K562 (cell line): Measurements from ENCODE around the gene RBM20. TPM values are rescaled to one million over a fixed set of nuclear protein-coding genes. Genes with fewer than 3 reads are reported as not detected.

Experiments used
- ATAC-seq: fragments of 200-7000 bp; cut with Tn5 transposase; 3 replicates; pipeline ENCODE4 v1.9.1; 2020; ENCODE audit warnings: moderate library complexity
- BruUV-seq: library from RNA; stranded (reverse); fragments of 400-500 nt; replicated peaks from 2 replicates; lab custom pipeline; 2021; lab: Mats Ljungman, UMichigan
- CTCF ChIA-PET: fragments of 300-600 bp; formaldehyde crosslinking; extraction: SDS; loops from one replicate; lab custom pipeline; 2021; ENCODE audit warnings: low intra/inter-chr PET ratio; lab: Yijun Ruan, JAX
- POLR2A ChIA-PET: fragments of 300-600, 350-650 bp; sonication (Branson Sonifier 250); formaldehyde crosslinking; extraction: SDS; loops from one replicate; lab custom pipeline; 2021; ENCODE audit warnings: antibody characterized with exemption, inconsistent platforms; lab: Yijun Ruan, JAX
- DNase-seq, 4 experiments: peaks; one replicate each; pipeline versions ENCODE4 v3.0.0 to v3.0.0-alpha.2; 2011 to 2018; ENCODE audit warnings: low spot score in 3 of 4, mixed read lengths in 3 of 4; ENCODE audit errors: extremely low read depth in 1 of 4
- FAIRE-seq: peaks from 2 replicates; lab custom pipeline; 2011; peaks lifted over from hg19 to GRCh38; lab: Jason Lieb, UNC
- H2AFZ ChIP-seq: 2 replicates; pipeline ENCODE4 v1.6.0; 2011; ENCODE audit warnings: low read depth, low read length, control low read depth, inconsistent platforms
- H3K27ac ChIP-seq: fragments of 200-600 bp; 3 replicates; pipeline ENCODE4 v1.8.0; 2011; ENCODE audit warnings: low read depth, mild to moderate bottlenecking, control low read depth, inconsistent platforms, low read length, moderate library complexity, mixed read lengths; ENCODE audit errors: extremely low read depth
- H3K27me3 ChIP-seq, 2 experiments: fragments of 300-600 bp in 1 of 2; 2 replicates in 1 of 2; 3 replicates in 1 of 2; pipeline versions ENCODE4 v1.6.0 to v1.8.0; 2011; ENCODE audit warnings: inconsistent platforms in 2 of 2, low read length in 2 of 2, mild to moderate bottlenecking in 1 of 2, mixed read lengths in 1 of 2, moderate library complexity in 1 of 2; ENCODE audit not compliant: control insufficient read depth in 2 of 2, insufficient read depth in 2 of 2
- H3K36me3 ChIP-seq: fragments of 300-600 bp; 3 replicates; pipeline ENCODE4 v1.8.0; 2011; ENCODE audit warnings: mild to moderate bottlenecking, low read length, inconsistent platforms; ENCODE audit not compliant: control insufficient read depth, insufficient read depth
- H3K4me1 ChIP-seq, 2 experiments: fragments of 200-600 bp in 1 of 2; replicated peaks in 1 of 2; 2 replicates in 1 of 2; 3 replicates in 1 of 2; pipeline versions ENCODE4 v1.5.1 to v1.8.0; 2011; ENCODE audit warnings: inconsistent platforms in 2 of 2, low read length in 2 of 2, mild to moderate bottlenecking in 1 of 2, mixed read lengths in 1 of 2, moderate library complexity in 1 of 2; ENCODE audit not compliant: control insufficient read depth in 2 of 2, insufficient read depth in 2 of 2
- H3K4me2 ChIP-seq: 2 replicates; pipeline ENCODE4 v1.6.1; 2011; ENCODE audit warnings: low read length, control low read depth, inconsistent platforms, mixed read lengths; ENCODE audit not compliant: insufficient read depth
- H3K4me3 ChIP-seq: fragments of 200-600 bp; sonication (generic), shearing (Covaris generic); 2 replicates; pipeline ENCODE4 v1.5.1; 2016; ENCODE audit warnings: control low read depth, inconsistent platforms
- H3K79me2 ChIP-seq: fragments of 200-600 bp; 3 replicates; pipeline ENCODE4 v1.8.0; 2011; ENCODE audit warnings: low read length, inconsistent platforms; ENCODE audit not compliant: control insufficient read depth, insufficient read depth
- H3K9ac ChIP-seq, 2 experiments: 2 replicates each; pipeline versions ENCODE4 v1.6.0 to v1.6.1; 2011; ENCODE audit warnings: low read depth in 2 of 2, low read length in 2 of 2, control low read depth in 1 of 2, inconsistent platforms in 1 of 2, mild to moderate bottlenecking in 1 of 2, mixed read lengths in 1 of 2; ENCODE audit not compliant: insufficient read depth in 1 of 2
- H3K9me1 ChIP-seq: one replicate; pipeline ENCODE4 v1.6.0; 2011; ENCODE audit warnings: inconsistent platforms, mild to moderate bottlenecking, low read length, moderate library complexity; ENCODE audit not compliant: control insufficient read depth, insufficient read depth
- H3K9me3 ChIP-seq: replicated peaks from 2 replicates; pipeline ENCODE4 v1.5.1; 2011; ENCODE audit warnings: low read depth, low read length, inconsistent platforms; ENCODE audit not compliant: control insufficient read depth, insufficient read depth
- H4K20me1 ChIP-seq: replicated peaks from 2 replicates; pipeline ENCODE4 v1.6.1; 2011; ENCODE audit warnings: low read length, inconsistent platforms, mixed read lengths; ENCODE audit not compliant: control insufficient read depth, insufficient read depth
- FOSL1 ChIP-seq: fragments of 200-800 bp; sonication (Bioruptor generic); conservative IDR thresholded peaks from 2 replicates; pipeline ENCODE4 v1.6.1; 2016; ENCODE audit warnings: missing genetic modification characterization, missing compliant biosample characterization
- GATAD2A ChIP-seq: fragments of 450-650 bp; IDR thresholded peaks from 2 replicates; pipeline ENCODE4 v1.6.1; 2017
- PHF8 ChIP-seq: fragments of 200-600 bp; sonication (generic); IDR thresholded peaks from 2 replicates; pipeline ENCODE4 v1.6.1; 2012; ENCODE audit warnings: mixed run types, mild to moderate bottlenecking, inconsistent platforms, low read length, moderate library complexity, borderline replicate concordance
- POLR2G ChIP-seq: fragments of 200-400 bp; formaldehyde crosslinking; IDR thresholded peaks from 2 replicates; pipeline ENCODE4 v1.6.1; 2017; ENCODE audit warnings: low read depth, mild to moderate bottlenecking, antibody characterized with exemption, low read length, moderate library complexity
- WGBS: fragments of 100-300 bp; shearing (Covaris generic); methylation state at CpG from one replicate; pipeline ENCODE4 v1.1.6; 2016; ENCODE audit warnings: low coverage, mixed read lengths; ENCODE audit not compliant: insufficient coverage; ENCODE audit errors: missing lambda C conversion rate; 5-methylcytosine and 5-hydroxymethylcytosine counted together
- in situ Hi-C: fragments of 300-500 bp; cut with MboI; formaldehyde crosslinking; loops from 4 replicates; pipeline ENCODE4 v1.15.0; 2018; ENCODE audit warnings: inconsistent platforms, mixed read lengths
- intact Hi-C: fragments of 100-400 bp; cut with micrococcal nuclease; formaldehyde crosslinking; loops from 2 replicates; pipeline ENCODE4 v1.14.2; 2022
- polyA plus RNA-seq, 8 experiments: library from polyadenylated mRNA; depleted of rRNA in 4 of 8; stranded (reverse) in 5 of 8; unstranded in 3 of 8; fragments of >200 nt; fragmentation: Nextera tagmentation in 2 of 8; fragmentation: Illumina TruSeq in 1 of 8; extraction: Ambion mirVana in 2 of 8; extraction: Trizol in 1 of 8; gene quantifications; 2 replicates each; pipeline versions ENCODE4 v1.2.1 to v1.2.3, GENCODE V29; 2011 to 2014; ENCODE audit warnings: inconsistent platforms in 1 of 8, missing spikeins in 1 of 8
- total RNA-seq, 7 experiments: library from RNA; depleted of rRNA in 6 of 7; stranded (reverse); fragments of >200 nt in 6 of 7; fragmentation: Illumina TruSeq in 2 of 7; extraction: Trizol in 2 of 7; gene quantifications; 2 replicates each; pipeline versions ENCODE4 v1.2.1 to v1.2.3, GENCODE V29; 2011 to 2021; ENCODE audit warnings: low replicate concordance in 1 of 7

Gene RBM20
- total and polyA plus RNA-seq, 9 of the 15 experiments (the other 6 are each of a cell fraction or from before 2014, with no cell fraction given) = 0.63 to 5.7 (median 3.2) TPM

DNA sequence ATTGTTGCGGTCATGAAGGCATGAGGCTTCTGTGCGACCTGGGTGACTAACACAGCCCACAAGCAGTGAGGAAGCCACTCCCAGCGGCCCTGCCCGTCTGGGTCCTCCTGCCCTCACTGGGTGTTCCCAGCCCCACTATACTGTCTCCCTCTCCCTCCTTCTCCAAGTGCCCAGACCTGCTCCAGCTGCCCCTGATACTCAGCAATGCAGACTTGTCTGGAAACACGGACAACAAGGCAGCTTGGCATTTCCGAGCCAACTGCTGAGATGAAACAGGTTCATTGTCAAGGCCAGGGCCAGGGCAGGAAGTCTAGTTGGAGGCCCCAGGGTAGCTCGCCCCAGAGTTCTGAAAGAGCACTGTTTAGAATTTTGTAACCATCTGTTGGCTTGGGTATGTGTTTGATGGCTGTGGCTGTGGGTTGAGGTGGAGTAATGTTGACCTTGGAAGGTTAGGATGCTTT lies 95.7 kb downstream of the RBM20 start:
- POLR2A ChIA-PET = no interaction called here
- Histone ChIP-seq H4K20me1 (no peaks in the 10 kb centered on the region; the same call in 1 of the 2 replicates), H3K36me3 (no peaks in the 10 kb centered on the region; the same call in 2 of the 3 replicates), H3K4me1 (peaks cover 0 to 3% of the 10 kb centered on the region in 2 experiments; a peak in 2 of 5 replicates), H3K9me3 (no peaks in the 10 kb centered on the region)
- ATAC-seq = no peak
- DNase-seq = no peak
- TF ChIP-seq FOSL1 (tag) (0 out of 2 replicates have a peak, but pooled peaks have one; percentile 14), POLR2G (no peak)
- TF ChIP-seq, all 486 proteins: peak for 1
- Histone ChIP-seq H3K4me2 (no peak overlapping the region), H3K27me3 (no peaks in the 10 kb centered on the region), H2AFZ (no peak overlapping the region), H3K79me2 (no peaks in the 10 kb centered on the region), H3K27ac (no peak overlapping the region), H3K4me3 (no peak overlapping the region), H3K9ac (no peak overlapping the region), H3K9me1 (no peaks in the 10 kb centered on the region)
- CTCF ChIA-PET = interaction anchor here (0.6 kb wide), 1 partner anchor 1570 kb away, joined by 3 read pairs; no protein-coding TSS in a partner anchor
- FAIRE-seq = no peak
- WGBS = 17% methylated on average over 5 of the region's 7 CpGs
- intact Hi-C loops = no loop called here
- BruUV-seq = no TSS peak
- in situ Hi-C loops = no loop called here

GRCh38 chr10:110742801-110743200 lies 98.7 kb downstream of the RBM20 start:
- Histone ChIP-seq H3K27ac (no peak overlapping the region), H3K9me1 (no peaks in the 10 kb centered on the region), H3K4me1 (peaks cover 0 to 3% of the 10 kb centered on the region in 2 experiments; a peak in 2 of 5 replicates), H3K27me3 (no peaks in the 10 kb centered on the region), H3K9me3 (no peaks in the 10 kb centered on the region), H4K20me1 (no peaks in the 10 kb centered on the region), H3K4me3 (no peak overlapping the region), H3K4me2 (no peak overlapping the region), H3K79me2 (no peaks in the 10 kb centered on the region), H3K36me3 (no peaks in the 10 kb centered on the region; the same call in 2 of the 3 replicates), H3K9ac (no peak overlapping the region), H2AFZ (no peak overlapping the region)
- ChIA-PET POLR2A (no interaction called here), CTCF (no interaction called here)
- intact Hi-C loops (no loop called here), in situ Hi-C loops (no loop called here)
- DNase-seq = no peak
- 91% methylated on average over 5 of the region's 6 CpGs for WGBS
- no TSS peak for BruUV-seq
- TF ChIP-seq PHF8 = no peak
- no peak for TF ChIP-seq GATAD2A
- ATAC-seq = no peak
- FAIRE-seq = no peak
